Hepatocyte (in vitro differentiated cells): ENCODE measurements around the gene ARHGAP1.

Experiments
- EZH2 ChIP-seq: fragments of 200-600 bp; sonication (generic); IDR thresholded peaks from 2 replicates; pipeline ENCODE4 v1.6.1; 2016; ENCODE audit warnings: antibody characterized with exemption, mild to moderate bottlenecking, borderline replicate concordance
- EZH2phosphoT487 ChIP-seq: fragments of 200-600 bp; sonication (generic); IDR thresholded peaks from one replicate; pipeline ENCODE4 v1.6.1; 2018; ENCODE audit warnings: antibody characterized with exemption, mild to moderate bottlenecking, low read depth, moderate library complexity; ENCODE audit not compliant: unreplicated experiment, severe bottlenecking
- TF ChIP-seq, protein P1 (sequence below): fragments of 200-600 bp; sonication (generic); IDR thresholded peaks from 2 replicates; pipeline ENCODE4 v1.5.1; 2016; ENCODE audit warnings: antibody characterized with exemption, mild to moderate bottlenecking; ENCODE audit not compliant: poor library complexity

DNA sequence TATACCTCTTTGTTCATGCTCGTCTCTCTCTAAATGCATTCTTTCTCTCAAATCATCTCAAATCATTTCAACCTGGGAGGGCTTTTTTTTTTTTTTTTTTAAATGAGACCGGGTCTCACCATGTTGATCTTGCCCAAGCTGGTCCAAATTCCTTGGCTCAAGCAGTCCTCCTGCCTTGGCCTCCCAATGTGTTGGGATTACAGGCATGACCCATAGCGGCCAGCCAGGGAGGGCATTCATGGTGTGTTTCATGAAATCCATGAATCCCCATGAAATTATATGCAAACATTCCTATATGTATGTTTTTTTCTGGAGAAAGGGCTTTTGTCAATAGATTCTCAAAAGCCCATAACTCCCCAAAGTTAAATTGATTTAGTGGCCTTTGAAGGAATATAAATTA is 56.9 kb downstream of the ARHGAP1 start:
- TF ChIP-seq, protein P1, sequence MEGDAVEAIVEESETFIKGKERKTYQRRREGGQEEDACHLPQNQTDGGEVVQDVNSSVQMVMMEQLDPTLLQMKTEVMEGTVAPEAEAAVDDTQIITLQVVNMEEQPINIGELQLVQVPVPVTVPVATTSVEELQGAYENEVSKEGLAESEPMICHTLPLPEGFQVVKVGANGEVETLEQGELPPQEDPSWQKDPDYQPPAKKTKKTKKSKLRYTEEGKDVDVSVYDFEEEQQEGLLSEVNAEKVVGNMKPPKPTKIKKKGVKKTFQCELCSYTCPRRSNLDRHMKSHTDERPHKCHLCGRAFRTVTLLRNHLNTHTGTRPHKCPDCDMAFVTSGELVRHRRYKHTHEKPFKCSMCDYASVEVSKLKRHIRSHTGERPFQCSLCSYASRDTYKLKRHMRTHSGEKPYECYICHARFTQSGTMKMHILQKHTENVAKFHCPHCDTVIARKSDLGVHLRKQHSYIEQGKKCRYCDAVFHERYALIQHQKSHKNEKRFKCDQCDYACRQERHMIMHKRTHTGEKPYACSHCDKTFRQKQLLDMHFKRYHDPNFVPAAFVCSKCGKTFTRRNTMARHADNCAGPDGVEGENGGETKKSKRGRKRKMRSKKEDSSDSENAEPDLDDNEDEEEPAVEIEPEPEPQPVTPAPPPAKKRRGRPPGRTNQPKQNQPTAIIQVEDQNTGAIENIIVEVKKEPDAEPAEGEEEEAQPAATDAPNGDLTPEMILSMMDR: no peak
- TF ChIP-seq EZH2: no peak
- no peak for TF ChIP-seq EZH2phosphoT487
